Heart right ventricle (tissue), 16 donors: ENCODE measurements around the gene PCMT1. TPM values are rescaled to one million over a fixed set of nuclear protein-coding genes. Genes with fewer than 3 reads are reported as not detected.

Experiments used
- ATAC-seq, 8 donors: fragments of 200-7000 bp; cut with Tn5 transposase; one replicate each; pipeline ENCODE4 v1.9.1; 2020; ENCODE audit warnings: mild to moderate bottlenecking in 8 of 8, moderate library complexity in 8 of 8, moderate number of reproducible peaks in 1 of 8
- DNase-seq, 2 donors: peaks; one replicate each; pipeline ENCODE4 v3.0.0-alpha.2; 2020
- H3K27ac ChIP-seq, 10 donors: fragments of 200-600 bp; sonication (generic) in 2 of 10; one replicate each; pipeline versions ENCODE4 v1.5.0 to v1.8.0; 2020 to 2022; ENCODE audit warnings: mild to moderate bottlenecking in 3 of 10
- H3K27me3 ChIP-seq, 7 donors: fragments of 200-600 bp; one replicate each; pipeline ENCODE4 v1.8.0; 2021 to 2022; ENCODE audit warnings: mild to moderate bottlenecking in 2 of 7
- H3K36me3 ChIP-seq, 9 donors: fragments of 200-600 bp; sonication (generic) in 1 of 9; one replicate each; pipeline versions ENCODE4 v1.5.0 to v1.8.0; 2020 to 2022; ENCODE audit warnings: mild to moderate bottlenecking in 2 of 9
- H3K4me1 ChIP-seq, 9 donors: fragments of 200-600 bp; sonication (generic) in 1 of 9; one replicate each; pipeline versions ENCODE4 v1.5.0 to v1.8.0; 2020 to 2022; ENCODE audit warnings: mild to moderate bottlenecking in 4 of 9
- H3K4me3 ChIP-seq, 10 donors: fragments of 200-600 bp; sonication (generic) in 2 of 10; one replicate each; pipeline versions ENCODE4 v1.5.0 to v1.8.0; 2020 to 2022; ENCODE audit warnings: mild to moderate bottlenecking in 7 of 10, moderate library complexity in 2 of 10
- H3K9me3 ChIP-seq, 11 donors: fragments of 200-600 bp in 10 of 11; sonication (generic) in 2 of 11; one replicate each; pipeline versions ENCODE4 v1.5.0 to v1.8.0; 2013 to 2022; ENCODE audit warnings: mild to moderate bottlenecking in 2 of 11, control low read depth in 1 of 11, moderate library complexity in 1 of 11
- CTCF ChIP-seq, 9 donors: fragments of 200-600 bp; sonication (generic) in 2 of 9; IDR thresholded peaks; one replicate each; pipeline versions ENCODE4 v1.5.0 to v1.8.0; 2021 to 2022; ENCODE audit warnings: antibody characterized with exemption in 9 of 9, mild to moderate bottlenecking in 5 of 9, moderate library complexity in 1 of 9
- WGBS, 2 donors: extraction: QIAGEN DNeasy Blood & Tissue Kit; methylation state at CpG; one replicate each; pipeline ENCODE4 v1.1.7; 2013; ENCODE audit warnings: inconsistent platforms in 1 of 2; 5-methylcytosine and 5-hydroxymethylcytosine counted together
- intact Hi-C, 10 donors: fragments of 100-400 bp; cut with DNase I; formaldehyde crosslinking; loops; one replicate each; pipeline versions ENCODE4 v1.11.1 to v1.14.2; 2022
- polyA plus RNA-seq, 2 donors: library from polyadenylated mRNA; stranded (reverse); fragments of 200-250 nt; gene quantifications; one replicate each; pipeline ENCODE4 v1.2.3, GENCODE V29; 2013
- total RNA-seq, 10 donors: library from RNA; stranded (reverse); fragmentation: NEBNext Ultra II Directional in 3 of 10; extraction: Animal tissue kit (Norgen Biotek cat#: 25700) in 3 of 10; gene quantifications; one replicate each; pipeline versions ENCODE4 v1.2.1 to v1.2.4, GENCODE V29; 2021 to 2023
- donor health status: Arrhythmogenic right ventricular cardiomyopathy.
- donor health status: ischemic (EF 13 %, LVEDD 7.1; RV severe dilation, severe dysfunction).
- donor health status: healthy with polysubstance abuse.
- donor health status: DM: no; HTN: yes; CAD: no.
- donor health status: DM: no; HTN: no; CAD: no.
- donor health status: ischemic (EF 25% LVEDD 6.9; RV normal size, moderate dysfunction).
- donor health status: ischemic (EF 25% LVEDD 5.7; RV mildly dilated, moderate dysfunction).
- donor health status: healthy.
- donor health status: DM: yes; HTN: yes; CAD: no.
- donor health status: Ischemic cardiomyopathy.
- donor health status: ischemic (EF 35%, LVEDD 5.7; RV mildly dilated, moderate dysfunction).
- donor health status: nonischemic (EF 11% LVEDD 7.7; RV severe dilation, severe dysfunction).
- donor health status: DM: yes; HTN: yes; CAD: no.
- donor health status: PGD.
- donor health status: ischemic (EF 29% LVEDD 5.4; RV normal size, mild dysfunction).
- donor health status: nonischemic (EF 23%, LVEDD 6.1; RV moderate dilation, normal function).

The PCMT1 gene
- total and polyA plus RNA-seq, 12 donors = 33.3 to 178 (median 151) TPM

DNA sequence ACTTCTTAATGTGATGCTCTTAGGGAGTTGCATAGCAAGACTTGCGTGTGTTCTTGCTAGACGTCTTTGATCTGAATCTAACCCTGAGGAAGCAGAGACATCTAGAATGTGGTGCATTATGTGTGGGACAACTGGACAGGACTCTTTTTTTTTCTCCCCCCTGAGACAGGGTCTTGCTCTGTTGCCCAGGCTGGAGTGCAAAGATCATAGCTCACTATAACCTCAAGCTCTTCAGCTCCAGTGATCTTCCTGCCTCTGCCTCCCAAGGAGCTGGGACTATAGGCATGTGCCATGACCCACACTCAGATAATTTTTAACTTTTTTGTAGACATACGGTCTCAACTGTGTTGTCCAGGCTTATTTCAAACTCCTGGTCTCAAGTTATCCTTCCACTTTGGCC lies 34.0 kb downstream of the PCMT1 start:
- ATAC-seq = no peak
- Histone ChIP-seq H3K36me3 (peaks cover 0 to 61% (median 0%) of the 10 kb centered on the region in 9 donors), H3K27me3 (no peaks in the 10 kb centered on the region), H3K9me3 (no peaks in the 10 kb centered on the region), H3K4me3 (no peak overlapping the region), H3K27ac (no peak overlapping the region), H3K4me1 (peaks cover 0 to 14% (median 0%) of the 10 kb centered on the region in 9 donors)
- TF ChIP-seq CTCF (IDR thresholded peaks at IDR 0.05) = no peak
- WGBS, 2 donors = 90 to 94% methylated on average over 3 of the region's 3 CpGs
- no peak for DNase-seq
- intact Hi-C loops = no loop called here

DNA sequence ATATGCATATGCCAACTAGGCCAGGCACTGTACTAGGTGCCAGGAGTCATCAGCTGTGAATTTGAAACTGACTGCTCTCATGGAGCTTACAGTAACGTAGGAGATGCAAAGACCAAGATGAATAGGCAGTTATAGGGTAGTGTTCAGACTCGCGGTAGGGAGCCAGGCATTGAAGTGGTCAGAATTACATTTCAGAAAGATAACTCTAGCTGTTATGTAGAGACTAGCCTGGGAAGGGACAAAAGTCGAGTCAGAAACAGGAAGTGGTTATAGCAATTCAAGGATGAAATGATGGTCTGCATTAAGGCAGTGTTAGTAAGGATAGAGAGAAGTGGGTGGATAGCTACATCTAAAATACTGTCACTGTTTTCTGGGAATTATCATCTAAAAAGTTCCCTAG lies 56.6 kb downstream of the PCMT1 start:
- no peak for DNase-seq
- no peak overlapping the region for H3K4me3 ChIP-seq
- H3K27me3 ChIP-seq = no peaks in the 10 kb centered on the region
- no peak overlapping the region for H3K27ac ChIP-seq
- peaks cover 0 to 90% (median 7%) of the 10 kb centered on the region in 9 donors for H3K36me3 ChIP-seq
- no peak for TF ChIP-seq CTCF (IDR thresholded peaks at IDR 0.05)
- H3K9me3 ChIP-seq = no peaks in the 10 kb centered on the region
- WGBS, 2 donors = 81 to 84% methylated on average over 4 of the region's 4 CpGs
- intact Hi-C loops = no loop called here
- no peaks in the 10 kb centered on the region for H3K4me1 ChIP-seq
- no peak for ATAC-seq

- Histone ChIP-seq H3K27ac (no peak overlapping the region), H3K27me3 (no peaks in the 10 kb centered on the region), H3K4me3 (no peak overlapping the region), H3K4me1 (no peaks in the 10 kb centered on the region), H3K36me3 (peaks cover 0 to 89% (median 14%) of the 10 kb centered on the region in 9 donors), H3K9me3 (no peaks in the 10 kb centered on the region)
- no peak for TF ChIP-seq CTCF (IDR thresholded peaks at IDR 0.05)
- WGBS, 2 donors = 88 to 93% methylated on average over 2 of the region's 2 CpGs
- ATAC-seq (no peak), DNase-seq (no peak)
- intact Hi-C loops = no loop called here
Observed at GRCh38 chr6:149809798-149810197, 60.3 kb downstream of the PCMT1 start.

DNA sequence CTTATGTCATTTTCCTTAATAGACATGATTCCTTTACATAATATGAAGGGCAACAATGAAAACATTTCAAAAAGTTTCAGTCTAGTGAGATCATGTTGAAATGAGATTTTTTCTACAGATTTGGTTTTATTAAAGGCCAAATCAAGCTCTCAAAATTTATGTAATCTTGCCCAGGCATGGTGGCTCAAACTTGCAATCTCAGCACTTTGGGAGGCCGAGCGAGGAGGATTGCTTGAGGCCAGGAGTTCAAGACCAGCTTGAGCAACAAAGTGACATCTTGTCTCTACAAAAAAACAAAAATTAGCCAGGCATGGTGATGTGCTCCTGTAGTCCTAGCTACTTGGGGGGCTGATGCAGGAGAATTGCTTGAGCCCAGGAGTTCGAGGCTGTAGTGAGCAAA lies 63.8 kb downstream of the PCMT1 start:
- DNase-seq = no peak
- intact Hi-C loops = no loop called here
- Histone ChIP-seq H3K4me1 (no peaks in the 10 kb centered on the region), H3K27me3 (no peaks in the 10 kb centered on the region), H3K27ac (no peak overlapping the region), H3K36me3 (peaks cover 0 to 63% (median 14%) of the 10 kb centered on the region in 9 donors), H3K4me3 (no peak overlapping the region), H3K9me3 (no peaks in the 10 kb centered on the region)
- 99% methylated on average over 3 of the region's 3 CpGs for WGBS, 2 donors
- ATAC-seq = no peak
- TF ChIP-seq CTCF (IDR thresholded peaks at IDR 0.05) = no peak
